Smooth muscle cell (in vitro differentiated cells): Measurements from ENCODE around the gene AP1S3. TPM values are rescaled to one million over a fixed set of nuclear protein-coding genes. Genes with fewer than 3 reads are reported as not detected.

ENCODE experiments used
- DNase-seq: peaks from one replicate; lab custom pipeline; 2025; ENCODE audit not compliant: unreplicated experiment; lab: John Stamatoyannopoulos, UW
- H2AFZ ChIP-seq: fragments of 200-600 bp; sonication (generic); 2 replicates; pipeline ENCODE4 v1.6.0; 2016; ENCODE audit warnings: antibody characterized with exemption, low read depth, mild to moderate bottlenecking
- H3F3A ChIP-seq: fragments of 200-600 bp; sonication (generic); 2 replicates; pipeline ENCODE4 v1.6.0; 2017; ENCODE audit warnings: antibody characterized with exemption, low read depth
- H3K27ac ChIP-seq: fragments of 200-600 bp; sonication (generic); 2 replicates; pipeline ENCODE4 v1.5.1; 2016; ENCODE audit warnings: low read depth, mild to moderate bottlenecking
- H3K27me3 ChIP-seq: fragments of 200-600 bp; sonication (generic); 2 replicates; pipeline ENCODE4 v1.6.1; 2016; ENCODE audit warnings: low read depth, mild to moderate bottlenecking
- H3K36me3 ChIP-seq: fragments of 200-600 bp; sonication (generic); 2 replicates; pipeline ENCODE4 v1.5.1; 2016; ENCODE audit warnings: low read depth
- H3K4me1 ChIP-seq: fragments of 200-600 bp; sonication (generic); 2 replicates; pipeline ENCODE4 v1.5.1; 2016; ENCODE audit warnings: low read depth
- H3K4me2 ChIP-seq: fragments of 200-600 bp; sonication (generic); 2 replicates; pipeline ENCODE4 v1.6.0; 2016; ENCODE audit warnings: mild to moderate bottlenecking
- H3K4me3 ChIP-seq: fragments of 200-600 bp; sonication (generic); 2 replicates; pipeline ENCODE4 v1.5.1; 2016; ENCODE audit warnings: mild to moderate bottlenecking
- H3K79me2 ChIP-seq: fragments of 200-600 bp; sonication (generic); 2 replicates; pipeline ENCODE4 v1.6.0; 2016; ENCODE audit warnings: low read depth, mild to moderate bottlenecking
- H3K9ac ChIP-seq: fragments of 200-600 bp; sonication (generic); 2 replicates; pipeline ENCODE4 v1.6.0; 2016; ENCODE audit warnings: low read depth
- H3K9me3 ChIP-seq: fragments of 200-600 bp; sonication (generic); replicated peaks from 2 replicates; pipeline ENCODE4 v1.5.1; 2016; ENCODE audit warnings: low read depth
- H4K20me1 ChIP-seq: fragments of 200-600 bp; sonication (generic); 2 replicates; pipeline ENCODE4 v1.6.0; 2016; ENCODE audit warnings: low read depth
- CTCF ChIP-seq: fragments of 200-600 bp; sonication (generic); IDR thresholded peaks from 2 replicates; pipeline ENCODE4 v1.5.1; 2017; ENCODE audit warnings: borderline replicate concordance, mild to moderate bottlenecking, antibody characterized with exemption; ENCODE audit not compliant: insufficient read depth, poor library complexity, severe bottlenecking
- WGBS: methylation state at CpG from one replicate; pipeline ENCODE4 v1.1.7; 2016; ENCODE audit warnings: low lambda C conversion rate; 5-methylcytosine and 5-hydroxymethylcytosine counted together
- polyA plus RNA-seq: library from polyadenylated mRNA; unstranded; fragments of >200 nt; fragmentation: Nextera tagmentation; extraction: Ambion mirVana; gene quantifications from 2 replicates; pipeline ENCODE4 v1.2.1, GENCODE V29; 2016
- total RNA-seq: library from RNA; depleted of rRNA; stranded (reverse); fragments of >200 nt; gene quantifications from 2 replicates; pipeline ENCODE4 v1.2.3, GENCODE V29; 2014

AP1S3 gene
- total and polyA plus RNA-seq, 2 experiments from 2014 or later, result 1.4 to 11.4 TPM

GRCh38 chr2:223744580-223744979 is 92.8 kb downstream of the AP1S3 start:
- no peak overlapping the region for H3K4me3 ChIP-seq

DNA sequence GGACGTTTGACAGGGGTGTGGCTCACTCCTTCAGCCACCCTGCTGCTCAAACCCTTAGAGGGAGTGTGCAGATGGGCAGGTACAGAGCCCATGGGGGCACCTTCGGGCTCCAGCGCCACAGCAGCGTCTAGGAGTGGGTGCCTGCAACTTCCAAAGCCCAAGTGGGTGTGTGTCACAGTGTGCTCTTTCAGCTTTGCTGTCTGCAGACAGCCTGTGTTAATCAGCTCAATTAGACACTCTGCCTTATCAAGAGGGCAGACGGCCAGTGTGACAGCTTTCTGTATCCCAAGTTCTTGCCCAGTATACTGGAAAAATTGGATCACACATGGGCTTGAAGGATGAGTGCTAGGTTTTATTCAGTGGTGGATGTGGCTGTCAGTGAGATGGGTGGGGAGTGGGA is 96.7 kb downstream of the AP1S3 start:
- Histone ChIP-seq H3K36me3 (no peaks in the 10 kb centered on the region), H3K4me3 (no peak overlapping the region), H3K79me2 (no peaks in the 10 kb centered on the region), H3F3A (no peaks in the 10 kb centered on the region), H2AFZ (no peak overlapping the region), H4K20me1 (no peaks in the 10 kb centered on the region), H3K9ac (no peak overlapping the region), H3K27me3 (no peaks in the 10 kb centered on the region), H3K4me2 (no peak overlapping the region), H3K9me3 (no peaks in the 10 kb centered on the region), H3K4me1 (no peaks in the 10 kb centered on the region), H3K27ac (no peak overlapping the region)
- DNase-seq, result no peak
- no peak for TF ChIP-seq CTCF
- 52% methylated on average over 5 of the region's 5 CpGs for WGBS

More at GRCh38 chr2:223744580-223744979, 92.8 kb downstream of the AP1S3 start:
- Histone ChIP-seq H4K20me1 (no peaks in the 10 kb centered on the region), H3K27ac (peak overlapping the region; percentile 38), H3K79me2 (no peaks in the 10 kb centered on the region), H3K4me2 (peak overlapping the region; percentile 17), H3K9ac (no peak overlapping the region), H3F3A (no peaks in the 10 kb centered on the region), H2AFZ (no peak overlapping the region), H3K9me3 (no peaks in the 10 kb centered on the region), H3K27me3 (no peaks in the 10 kb centered on the region), H3K36me3 (no peaks in the 10 kb centered on the region), H3K4me1 (no peaks in the 10 kb centered on the region)
- no peak for DNase-seq
- 9% methylated on average over 3 of the region's 3 CpGs for WGBS
- TF ChIP-seq CTCF, result no peak

GRCh38 chr2:223737207-223737606 is 100.2 kb downstream of the AP1S3 start:
- TF ChIP-seq CTCF, result no peak
- Histone ChIP-seq H3K4me2 (no peak overlapping the region), H3K79me2 (no peaks in the 10 kb centered on the region), H3K36me3 (no peaks in the 10 kb centered on the region), H3K9ac (no peak overlapping the region), H3K4me3 (no peak overlapping the region), H3K27me3 (no peaks in the 10 kb centered on the region), H4K20me1 (no peaks in the 10 kb centered on the region), H2AFZ (no peak overlapping the region), H3K27ac (no peak overlapping the region), H3K4me1 (no peaks in the 10 kb centered on the region), H3K9me3 (no peaks in the 10 kb centered on the region), H3F3A (no peaks in the 10 kb centered on the region)
- no peak for DNase-seq
- 90% methylated on average over 6 of the region's 6 CpGs for WGBS

DNA sequence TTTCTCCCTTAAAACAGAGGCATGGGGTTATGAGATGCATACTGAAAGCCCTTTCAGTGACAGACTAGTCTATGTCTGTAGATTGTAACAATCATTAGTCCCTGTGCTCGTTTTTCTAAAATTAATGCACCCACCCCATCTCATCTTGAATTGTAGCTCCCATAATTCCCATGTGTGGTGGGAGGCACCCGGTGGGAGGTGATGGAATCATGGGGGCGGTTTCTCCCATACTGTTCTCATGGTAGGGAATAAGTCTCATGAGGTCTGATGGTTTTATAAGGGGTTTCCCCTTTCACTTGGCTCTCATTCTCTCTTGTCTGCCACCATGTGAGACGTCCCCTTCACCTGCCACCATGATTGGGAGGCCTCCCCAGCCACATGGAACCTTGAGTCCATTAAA is 100.9 kb downstream of the AP1S3 start:
- H3K4me1 ChIP-seq, result no peaks in the 10 kb centered on the region
- H3K27ac ChIP-seq, result peak overlapping the region; percentile 81
- H3K9ac ChIP-seq, result peak overlapping the region; percentile 9
- H3K4me3 ChIP-seq, result no peak overlapping the region
- H3K9me3 ChIP-seq, result no peaks in the 10 kb centered on the region
- H3K79me2 ChIP-seq, result no peaks in the 10 kb centered on the region
- H3F3A ChIP-seq, result no peaks in the 10 kb centered on the region
- H3K4me2 ChIP-seq, result peak overlapping the region; percentile 23
- no peaks in the 10 kb centered on the region for H3K36me3 ChIP-seq
- DNase-seq, result no peak
- 93% methylated on average over 4 of the region's 4 CpGs for WGBS
- no peaks in the 10 kb centered on the region for H4K20me1 ChIP-seq
- no peaks in the 10 kb centered on the region for H3K27me3 ChIP-seq
- H2AFZ ChIP-seq, result peak overlapping the region; percentile 34
- no peak for TF ChIP-seq CTCF
